ENCODE data around the gene GPR89A. TPM values are rescaled to one million over a fixed set of nuclear protein-coding genes. Genes with fewer than 3 reads are reported as not detected.
"Not testable (repeated sequence)": the region's sequence is repeated elsewhere in the genome, so short reads cannot be mapped to it uniquely, and the experiment has no call there.

GPR89A gene
- total and polyA plus RNA-seq, 2 donors: 21.3 to 25.2 TPM

- no peak for DNase-seq (ENCODE audit: low read depth in 6 of 9, low spot score in 9 of 9)
- Histone ChIP-seq H3K4me1 (ENCODE audit: control insufficient read depth in 2 of 2, insufficient read depth in 2 of 2, low read length in 2 of 2) (no peaks in the 10 kb centered on the region), H3K36me3 (ENCODE audit: control insufficient read depth in 2 of 2, insufficient read depth in 2 of 2, low read length in 1 of 2) (no peaks in the 10 kb centered on the region), H3K27ac (ENCODE audit: low read depth in 1 of 2, low read length in 1 of 2) (no peak within 1 kb of the TSS), H3K4me3 (ENCODE audit: low read length in 2 of 2) (no peak within 1 kb of the TSS), H3K9me3 (ENCODE audit: control insufficient read depth in 2 of 2, insufficient read depth in 1 of 2, low read length in 1 of 2) (no peaks in the 10 kb centered on the region), H3K27me3 (ENCODE audit: control insufficient read depth in 2 of 2, insufficient read depth in 1 of 2, low read length in 1 of 2) (no peaks in the 10 kb centered on the region)
- WGBS: 97% methylated on average over 9 of the region's 9 CpGs
Measured at GRCh38 chr1:145707183-145707867, 99.5 kb downstream of the GPR89A start, which contains the start of gene PDZK1. Gene PDZK1, minus strand, starts transcription at chr1:145707368. Its CDS starts 19,347 bp downstream, at chr1:145688021.

- H3K27ac ChIP-seq (ENCODE audit: low read depth in 1 of 2, low read length in 1 of 2): no peak overlapping the region
- no peak overlapping the region for H3K4me3 ChIP-seq (ENCODE audit: low read length in 2 of 2)
- H3K36me3 ChIP-seq (ENCODE audit: control insufficient read depth in 2 of 2, insufficient read depth in 2 of 2, low read length in 1 of 2): no peaks in the 10 kb centered on the region
- 84% methylated on average over 7 of the region's 7 CpGs for WGBS
- DNase-seq (ENCODE audit: low read depth in 6 of 9, low spot score in 9 of 9): no peak
- no peaks in the 10 kb centered on the region for H3K4me1 ChIP-seq (ENCODE audit: control insufficient read depth in 2 of 2, insufficient read depth in 2 of 2, low read length in 2 of 2)
- H3K9me3 ChIP-seq (ENCODE audit: control insufficient read depth in 2 of 2, insufficient read depth in 1 of 2, low read length in 1 of 2): no peaks in the 10 kb centered on the region
- H3K27me3 ChIP-seq (ENCODE audit: control insufficient read depth in 2 of 2, insufficient read depth in 1 of 2, low read length in 1 of 2): no peaks in the 10 kb centered on the region
Measured at GRCh38 chr1:145708063-145708462, 100.3 kb downstream of the GPR89A start.

DNA sequence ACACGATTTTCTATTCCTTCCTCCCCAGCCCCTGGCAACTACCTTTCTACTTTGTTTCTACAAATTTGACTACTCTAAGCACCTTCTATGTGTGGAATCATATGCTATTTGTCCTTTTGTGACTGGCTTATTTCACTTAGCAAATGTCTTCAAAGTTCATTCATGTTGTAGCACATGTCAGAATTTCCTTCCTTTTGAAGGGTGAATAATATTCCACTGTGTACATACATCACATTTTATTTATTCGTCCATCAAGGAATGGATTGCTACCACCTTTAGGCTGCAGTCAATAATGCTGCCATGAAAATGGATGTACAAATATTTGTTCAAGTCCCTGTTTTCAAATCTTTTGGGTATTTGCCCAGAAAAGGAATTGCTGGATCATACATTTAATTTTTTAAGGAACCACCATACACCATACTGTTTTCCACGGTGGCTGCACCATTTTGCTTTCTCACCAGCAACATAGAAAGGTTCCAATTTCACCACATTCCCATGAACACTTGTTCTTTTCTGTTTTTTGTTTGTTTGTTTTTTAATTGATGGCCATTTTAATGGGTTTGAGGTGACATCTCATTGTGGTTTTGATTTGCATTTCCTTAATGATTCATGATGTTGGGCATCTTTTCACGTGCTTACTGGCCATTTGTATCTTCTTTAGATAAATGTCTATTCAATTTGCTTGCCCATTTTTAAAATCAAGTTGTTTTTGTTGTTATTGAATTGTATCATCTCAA lies 102.7 kb downstream of the GPR89A start:
- DNase-seq (ENCODE audit: low read depth in 6 of 9, low spot score in 9 of 9): no peak
- no peak overlapping the region for H3K27ac ChIP-seq (ENCODE audit: low read depth in 1 of 2, low read length in 1 of 2)
- 93% methylated on average over 4 of the region's 4 CpGs for WGBS
- no peaks in the 10 kb centered on the region for H3K36me3 ChIP-seq (ENCODE audit: control insufficient read depth in 2 of 2, insufficient read depth in 2 of 2, low read length in 1 of 2)
- H3K9me3 ChIP-seq (ENCODE audit: control insufficient read depth in 2 of 2, insufficient read depth in 1 of 2, low read length in 1 of 2): peaks cover 0 to 1% of the 10 kb centered on the region in 2 donors
- no peak overlapping the region for H3K4me3 ChIP-seq (ENCODE audit: low read length in 2 of 2)
- H3K27me3 ChIP-seq (ENCODE audit: control insufficient read depth in 2 of 2, insufficient read depth in 1 of 2, low read length in 1 of 2): no peaks in the 10 kb centered on the region
- H3K4me1 ChIP-seq (ENCODE audit: control insufficient read depth in 2 of 2, insufficient read depth in 2 of 2, low read length in 2 of 2): no peaks in the 10 kb centered on the region

DNA sequence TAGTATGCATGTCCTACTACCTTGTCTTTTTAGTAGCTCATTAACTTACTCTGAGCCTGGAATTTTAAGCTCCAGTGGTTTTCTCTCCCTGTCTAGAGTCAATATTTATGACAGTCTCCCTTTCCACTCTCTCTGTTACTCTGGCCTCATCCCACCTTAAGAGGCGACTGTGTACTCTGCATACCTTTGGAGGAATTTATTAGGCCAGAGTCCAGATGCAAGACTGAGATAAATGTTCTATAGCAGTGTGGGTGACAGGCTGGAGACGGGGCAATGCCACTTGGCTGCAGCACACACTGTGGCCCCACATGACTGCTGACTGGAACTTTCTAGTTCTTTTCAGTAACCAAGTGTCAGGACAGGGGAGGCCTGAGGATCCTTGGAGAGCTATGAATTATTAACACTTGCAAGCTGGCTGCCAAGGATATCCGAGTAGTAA lies 103.4 kb downstream of the GPR89A start:
- Histone ChIP-seq H3K9me3 (ENCODE audit: control insufficient read depth in 2 of 2, insufficient read depth in 1 of 2, low read length in 1 of 2) (peaks cover 0 to 1% of the 10 kb centered on the region in 2 donors), H3K4me3 (ENCODE audit: low read length in 2 of 2) (no peak overlapping the region), H3K4me1 (ENCODE audit: control insufficient read depth in 2 of 2, insufficient read depth in 2 of 2, low read length in 2 of 2) (no peaks in the 10 kb centered on the region), H3K36me3 (ENCODE audit: control insufficient read depth in 2 of 2, insufficient read depth in 2 of 2, low read length in 1 of 2) (no peaks in the 10 kb centered on the region), H3K27me3 (ENCODE audit: control insufficient read depth in 2 of 2, insufficient read depth in 1 of 2, low read length in 1 of 2) (no peaks in the 10 kb centered on the region), H3K27ac (ENCODE audit: low read depth in 1 of 2, low read length in 1 of 2) (no peak overlapping the region)
- 93% methylated on average over 3 of the region's 3 CpGs for WGBS
- DNase-seq (ENCODE audit: low read depth in 6 of 9, low spot score in 9 of 9): no peak

- H3K4me1 ChIP-seq (ENCODE audit: control insufficient read depth in 2 of 2, insufficient read depth in 2 of 2, low read length in 2 of 2): no peaks in the 10 kb centered on the region
- H3K9me3 ChIP-seq (ENCODE audit: control insufficient read depth in 2 of 2, insufficient read depth in 1 of 2, low read length in 1 of 2): peaks cover 0 to 1% of the 10 kb centered on the region in 2 donors
- no peak overlapping the region for H3K27ac ChIP-seq (ENCODE audit: low read depth in 1 of 2, low read length in 1 of 2)
- H3K36me3 ChIP-seq (ENCODE audit: control insufficient read depth in 2 of 2, insufficient read depth in 2 of 2, low read length in 1 of 2): no peaks in the 10 kb centered on the region
- H3K4me3 ChIP-seq (ENCODE audit: low read length in 2 of 2): no peak overlapping the region
- DNase-seq (ENCODE audit: low read depth in 6 of 9, low spot score in 9 of 9): no peak
- 93% methylated on average over 6 of the region's 6 CpGs for WGBS
- peaks cover 0 to 2% of the 10 kb centered on the region in 2 donors for H3K27me3 ChIP-seq (ENCODE audit: control insufficient read depth in 2 of 2, insufficient read depth in 1 of 2, low read length in 1 of 2)
Measured at GRCh38 chr1:145714524-145715111, 106.8 kb downstream of the GPR89A start.

- peaks cover 0 to 20% of the 10 kb centered on the region in 2 donors for H3K27me3 ChIP-seq (ENCODE audit: control insufficient read depth in 2 of 2, insufficient read depth in 1 of 2, low read length in 1 of 2)
- no peak for DNase-seq (ENCODE audit: low read depth in 6 of 9, low spot score in 9 of 9)
- no peak overlapping the region for H3K4me3 ChIP-seq (ENCODE audit: low read length in 2 of 2)
- H3K9me3 ChIP-seq (ENCODE audit: control insufficient read depth in 2 of 2, insufficient read depth in 1 of 2, low read length in 1 of 2): peaks cover 0 to 1% of the 10 kb centered on the region in 2 donors
- no peak overlapping the region for H3K27ac ChIP-seq (ENCODE audit: low read depth in 1 of 2, low read length in 1 of 2)
- no peaks in the 10 kb centered on the region for H3K36me3 ChIP-seq (ENCODE audit: control insufficient read depth in 2 of 2, insufficient read depth in 2 of 2, low read length in 1 of 2)
- H3K4me1 ChIP-seq (ENCODE audit: control insufficient read depth in 2 of 2, insufficient read depth in 2 of 2, low read length in 2 of 2): peaks cover 0 to 9% of the 10 kb centered on the region in 2 donors
- WGBS: 84% methylated on average over 10 of the region's 10 CpGs
Measured at GRCh38 chr1:145716641-145717345, 109.0 kb downstream of the GPR89A start.

DNA sequence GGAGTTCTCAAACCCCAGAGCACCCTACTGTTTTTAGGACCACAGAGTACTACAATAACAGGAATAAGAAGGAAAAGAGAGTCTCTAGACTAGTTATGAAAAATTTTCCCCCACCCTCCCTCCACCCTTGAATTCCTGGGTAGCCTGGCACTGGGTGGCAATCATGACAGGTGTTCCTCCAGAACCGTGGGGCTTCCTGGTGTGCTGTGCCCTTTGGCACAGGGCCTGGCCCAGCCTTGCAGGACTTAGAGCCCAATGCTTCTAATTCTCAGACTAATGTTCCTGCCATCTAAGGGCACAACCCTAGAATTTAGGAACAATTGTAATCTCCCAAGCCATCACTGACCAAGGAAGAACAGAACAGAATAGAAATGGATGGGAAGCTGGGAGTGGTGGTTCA lies 110.0 kb downstream of the GPR89A start:
- H3K4me1 ChIP-seq (ENCODE audit: control insufficient read depth in 2 of 2, insufficient read depth in 2 of 2, low read length in 2 of 2): peaks cover 0 to 9% of the 10 kb centered on the region in 2 donors
- peaks cover 0 to 26% of the 10 kb centered on the region in 2 donors for H3K27me3 ChIP-seq (ENCODE audit: control insufficient read depth in 2 of 2, insufficient read depth in 1 of 2, low read length in 1 of 2)
- peaks cover 0 to 1% of the 10 kb centered on the region in 2 donors for H3K9me3 ChIP-seq (ENCODE audit: control insufficient read depth in 2 of 2, insufficient read depth in 1 of 2, low read length in 1 of 2)
- H3K36me3 ChIP-seq (ENCODE audit: control insufficient read depth in 2 of 2, insufficient read depth in 2 of 2, low read length in 1 of 2): no peaks in the 10 kb centered on the region
- no peak overlapping the region for H3K27ac ChIP-seq (ENCODE audit: low read depth in 1 of 2, low read length in 1 of 2)
- H3K4me3 ChIP-seq (ENCODE audit: low read length in 2 of 2): no peak overlapping the region
- DNase-seq (ENCODE audit: low read depth in 6 of 9, low spot score in 9 of 9): no peak
- WGBS: 89% methylated on average over 1 of the region's 1 CpG

GRCh38 chr1:145718465-145718864 lies 110.7 kb downstream of the GPR89A start:
- H3K27me3 ChIP-seq (ENCODE audit: control insufficient read depth in 2 of 2, insufficient read depth in 1 of 2, low read length in 1 of 2): peaks cover 0 to 26% of the 10 kb centered on the region in 2 donors
- DNase-seq (ENCODE audit: low read depth in 6 of 9, low spot score in 9 of 9); H3K9me3 ChIP-seq (ENCODE audit: control insufficient read depth in 2 of 2, insufficient read depth in 1 of 2, low read length in 1 of 2); H3K4me1 ChIP-seq (ENCODE audit: control insufficient read depth in 2 of 2, insufficient read depth in 2 of 2, low read length in 2 of 2); H3K27ac ChIP-seq (ENCODE audit: low read depth in 1 of 2, low read length in 1 of 2); H3K36me3 ChIP-seq (ENCODE audit: control insufficient read depth in 2 of 2, insufficient read depth in 2 of 2, low read length in 1 of 2); H3K4me3 ChIP-seq (ENCODE audit: low read length in 2 of 2): not testable (repeated sequence)
- WGBS: 98% methylated on average over 5 of the region's 5 CpGs
